Type B pancreatic cell (in vitro differentiated cells): ENCODE results near the gene ZNF516. TPM values are rescaled to one million over a fixed set of nuclear protein-coding genes. Genes with fewer than 3 reads are reported as not detected.
"Not testable (repeated sequence)": the region's sequence is repeated elsewhere in the genome, so short reads cannot be mapped to it uniquely, and the experiment has no call there.

Experiments used
- DNase-seq: peaks from one replicate; pipeline ENCODE4 v3.0.0; 2021; ENCODE audit warnings: mixed read lengths; ENCODE audit not compliant: unreplicated experiment; ENCODE audit errors: extremely low spot score
- H3K27ac Mint-ChIP-seq: 2 replicates; pipeline ENCODE4 v1.8.0; 2021; ENCODE audit warnings: mild to moderate bottlenecking, mixed read lengths
- H3K27me3 Mint-ChIP-seq: 2 replicates; pipeline ENCODE4 v1.8.0; 2021; ENCODE audit warnings: mixed read lengths
- H3K36me3 Mint-ChIP-seq: 2 replicates; pipeline ENCODE4 v1.8.0; 2021; ENCODE audit warnings: mixed read lengths
- H3K4me1 Mint-ChIP-seq: one replicate; pipeline ENCODE4 v1.8.0; 2021; ENCODE audit warnings: mixed read lengths; ENCODE audit not compliant: unreplicated experiment
- H3K4me3 Mint-ChIP-seq: 2 replicates; pipeline ENCODE4 v1.8.0; 2021; ENCODE audit warnings: mild to moderate bottlenecking, mixed read lengths
- H3K9me3 Mint-ChIP-seq: 2 replicates; pipeline ENCODE4 v1.8.0; 2021; ENCODE audit warnings: mixed read lengths
- long read RNA-seq: library from polyadenylated mRNA; unstranded; transcript quantifications from one replicate; pipeline ENCODE4 v2.0.0, GENCODE V29; 2020
- total RNA-seq: library from RNA; stranded (reverse); gene quantifications from 2 replicates; pipeline ENCODE4 v1.2.1, GENCODE V29; 2021; ENCODE audit warnings: low replicate concordance
- TF ChIP-seq, protein P1 (sequence below): fragments of 200-600 bp; sonication (generic); conservative IDR thresholded peaks from 2 replicates; pipeline ENCODE4 v1.5.0; 2021; ENCODE audit warnings: antibody characterized with exemption, mild to moderate bottlenecking

ZNF516 gene, protein sequence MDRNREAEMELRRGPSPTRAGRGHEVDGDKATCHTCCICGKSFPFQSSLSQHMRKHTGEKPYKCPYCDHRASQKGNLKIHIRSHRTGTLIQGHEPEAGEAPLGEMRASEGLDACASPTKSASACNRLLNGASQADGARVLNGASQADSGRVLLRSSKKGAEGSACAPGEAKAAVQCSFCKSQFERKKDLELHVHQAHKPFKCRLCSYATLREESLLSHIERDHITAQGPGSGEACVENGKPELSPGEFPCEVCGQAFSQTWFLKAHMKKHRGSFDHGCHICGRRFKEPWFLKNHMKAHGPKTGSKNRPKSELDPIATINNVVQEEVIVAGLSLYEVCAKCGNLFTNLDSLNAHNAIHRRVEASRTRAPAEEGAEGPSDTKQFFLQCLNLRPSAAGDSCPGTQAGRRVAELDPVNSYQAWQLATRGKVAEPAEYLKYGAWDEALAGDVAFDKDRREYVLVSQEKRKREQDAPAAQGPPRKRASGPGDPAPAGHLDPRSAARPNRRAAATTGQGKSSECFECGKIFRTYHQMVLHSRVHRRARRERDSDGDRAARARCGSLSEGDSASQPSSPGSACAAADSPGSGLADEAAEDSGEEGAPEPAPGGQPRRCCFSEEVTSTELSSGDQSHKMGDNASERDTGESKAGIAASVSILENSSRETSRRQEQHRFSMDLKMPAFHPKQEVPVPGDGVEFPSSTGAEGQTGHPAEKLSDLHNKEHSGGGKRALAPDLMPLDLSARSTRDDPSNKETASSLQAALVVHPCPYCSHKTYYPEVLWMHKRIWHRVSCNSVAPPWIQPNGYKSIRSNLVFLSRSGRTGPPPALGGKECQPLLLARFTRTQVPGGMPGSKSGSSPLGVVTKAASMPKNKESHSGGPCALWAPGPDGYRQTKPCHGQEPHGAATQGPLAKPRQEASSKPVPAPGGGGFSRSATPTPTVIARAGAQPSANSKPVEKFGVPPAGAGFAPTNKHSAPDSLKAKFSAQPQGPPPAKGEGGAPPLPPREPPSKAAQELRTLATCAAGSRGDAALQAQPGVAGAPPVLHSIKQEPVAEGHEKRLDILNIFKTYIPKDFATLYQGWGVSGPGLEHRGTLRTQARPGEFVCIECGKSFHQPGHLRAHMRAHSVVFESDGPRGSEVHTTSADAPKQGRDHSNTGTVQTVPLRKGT
- total RNA-seq: 34.1 and 71.2 TPM in 2 replicates
- long read RNA-seq, partial matches to known transcripts: 0 of 6 reads
- long read RNA-seq, other reads (novel, unspliced or antisense): 6 of 6 reads

DNA sequence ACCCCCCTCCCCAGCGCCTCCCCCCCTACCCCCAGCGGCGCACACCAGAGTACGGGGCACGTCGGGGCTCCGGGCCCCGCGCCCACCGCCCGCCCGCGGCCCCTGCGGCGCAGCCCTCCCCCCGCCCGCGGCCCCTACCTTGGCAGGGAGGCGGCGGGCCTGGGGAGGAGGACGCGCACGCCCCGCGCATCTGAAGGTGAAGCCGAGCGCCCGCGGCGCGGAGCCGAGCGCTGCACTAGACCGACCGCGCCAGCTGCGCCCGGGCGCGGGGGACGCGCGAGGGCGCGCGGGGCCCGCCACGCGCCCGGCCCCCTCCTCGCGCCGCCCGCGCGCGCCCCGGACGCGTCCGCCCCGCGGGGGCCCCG lies at the start of gene ZNF516:
ZNF516 (minus strand) TSS at position 237 of the 365 bp plus-strand sequence. CDS start 52,188 bp downstream, outside the sequence.
- no peak for DNase-seq
- Mint-ChIP-seq H3K27me3 (no peaks in the 10 kb centered on the region), H3K9me3 (no peaks in the 10 kb centered on the region), H3K4me1 (peaks cover 27% of the 10 kb centered on the region), H3K36me3 (no peaks in the 10 kb centered on the region), H3K27ac (peak within 1 kb of the TSS; percentile 96), H3K4me3 (peak within 1 kb of the TSS; percentile 96)
- TF ChIP-seq, protein P1, sequence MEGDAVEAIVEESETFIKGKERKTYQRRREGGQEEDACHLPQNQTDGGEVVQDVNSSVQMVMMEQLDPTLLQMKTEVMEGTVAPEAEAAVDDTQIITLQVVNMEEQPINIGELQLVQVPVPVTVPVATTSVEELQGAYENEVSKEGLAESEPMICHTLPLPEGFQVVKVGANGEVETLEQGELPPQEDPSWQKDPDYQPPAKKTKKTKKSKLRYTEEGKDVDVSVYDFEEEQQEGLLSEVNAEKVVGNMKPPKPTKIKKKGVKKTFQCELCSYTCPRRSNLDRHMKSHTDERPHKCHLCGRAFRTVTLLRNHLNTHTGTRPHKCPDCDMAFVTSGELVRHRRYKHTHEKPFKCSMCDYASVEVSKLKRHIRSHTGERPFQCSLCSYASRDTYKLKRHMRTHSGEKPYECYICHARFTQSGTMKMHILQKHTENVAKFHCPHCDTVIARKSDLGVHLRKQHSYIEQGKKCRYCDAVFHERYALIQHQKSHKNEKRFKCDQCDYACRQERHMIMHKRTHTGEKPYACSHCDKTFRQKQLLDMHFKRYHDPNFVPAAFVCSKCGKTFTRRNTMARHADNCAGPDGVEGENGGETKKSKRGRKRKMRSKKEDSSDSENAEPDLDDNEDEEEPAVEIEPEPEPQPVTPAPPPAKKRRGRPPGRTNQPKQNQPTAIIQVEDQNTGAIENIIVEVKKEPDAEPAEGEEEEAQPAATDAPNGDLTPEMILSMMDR: no peak

DNA sequence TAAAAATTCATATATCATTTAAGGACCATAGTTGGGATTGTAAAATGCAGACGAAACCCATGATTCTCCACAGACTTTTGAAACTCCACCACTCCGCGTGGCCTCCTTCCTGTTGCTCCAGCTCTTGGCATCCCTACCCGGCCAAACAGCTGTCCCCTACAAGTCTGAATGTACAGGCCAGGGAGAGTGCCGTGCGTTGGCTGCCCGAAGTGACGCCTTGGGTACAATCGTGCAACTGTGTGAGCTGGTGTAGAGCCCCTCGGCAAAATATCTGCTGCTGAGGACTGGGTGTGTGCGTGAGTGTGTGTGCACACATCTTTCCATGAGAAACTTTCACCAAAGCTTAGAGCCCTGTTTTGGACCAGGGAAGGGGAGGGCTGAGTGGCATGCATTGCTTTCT lies 43.8 kb upstream of the ZNF516 start:
- Mint-ChIP-seq H3K4me3 (no peak overlapping the region), H3K27me3 (no peaks in the 10 kb centered on the region), H3K9me3 (no peaks in the 10 kb centered on the region), H3K36me3 (no peaks in the 10 kb centered on the region), H3K4me1 (no peaks in the 10 kb centered on the region), H3K27ac (no peak overlapping the region)
- DNase-seq: no peak
- TF ChIP-seq, protein P1: no peak

DNA sequence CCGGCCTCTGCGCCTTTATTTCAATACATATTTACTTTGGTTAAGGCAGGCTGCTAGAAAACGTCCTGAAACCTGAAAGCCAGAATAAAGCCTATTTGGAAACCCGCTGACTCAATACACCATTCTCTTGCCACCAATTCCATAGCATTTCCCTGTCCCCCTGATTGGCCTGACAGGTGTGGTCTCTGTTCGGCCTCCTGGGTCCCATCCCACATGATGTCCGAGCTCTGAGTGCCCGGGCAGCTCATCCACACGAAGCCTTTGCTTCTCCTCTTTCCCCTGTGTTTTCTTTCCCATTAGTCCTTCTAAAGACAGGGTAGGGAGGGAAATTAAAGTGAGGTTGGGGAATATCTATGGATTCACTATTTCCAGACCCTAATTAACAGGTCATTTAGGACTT lies 42.6 kb upstream of the ZNF516 start:
- Mint-ChIP-seq H3K4me3 (no peak overlapping the region), H3K4me1 (no peaks in the 10 kb centered on the region), H3K27me3 (no peaks in the 10 kb centered on the region), H3K36me3 (no peaks in the 10 kb centered on the region), H3K9me3 (no peaks in the 10 kb centered on the region), H3K27ac (no peak overlapping the region)
- no peak for DNase-seq
- TF ChIP-seq, protein P1: no peak

DNA sequence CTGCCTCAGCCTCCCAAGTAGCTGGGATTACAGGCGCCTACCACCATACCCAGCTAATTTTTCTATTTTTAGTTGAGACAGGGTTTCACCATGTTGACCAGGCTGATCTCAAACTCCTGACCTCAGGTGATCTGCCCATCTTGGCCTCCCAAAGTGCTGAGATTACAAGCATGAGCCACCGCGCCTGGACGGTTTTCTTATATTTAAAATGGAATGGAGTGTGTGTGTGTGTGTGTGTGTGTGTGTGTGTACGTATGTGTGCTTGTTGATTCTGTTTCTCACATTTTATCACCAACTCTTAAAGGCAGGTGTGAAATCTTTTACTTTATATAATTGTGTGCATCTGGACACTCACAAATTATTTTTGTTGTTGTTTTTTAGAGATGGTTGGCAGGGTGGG lies 41.6 kb upstream of the ZNF516 start:
- not testable (repeated sequence) for H3K9me3 Mint-ChIP-seq, H3K27me3 Mint-ChIP-seq, H3K4me1 Mint-ChIP-seq, H3K4me3 Mint-ChIP-seq, H3K36me3 Mint-ChIP-seq, H3K27ac Mint-ChIP-seq, DNase-seq

DNA sequence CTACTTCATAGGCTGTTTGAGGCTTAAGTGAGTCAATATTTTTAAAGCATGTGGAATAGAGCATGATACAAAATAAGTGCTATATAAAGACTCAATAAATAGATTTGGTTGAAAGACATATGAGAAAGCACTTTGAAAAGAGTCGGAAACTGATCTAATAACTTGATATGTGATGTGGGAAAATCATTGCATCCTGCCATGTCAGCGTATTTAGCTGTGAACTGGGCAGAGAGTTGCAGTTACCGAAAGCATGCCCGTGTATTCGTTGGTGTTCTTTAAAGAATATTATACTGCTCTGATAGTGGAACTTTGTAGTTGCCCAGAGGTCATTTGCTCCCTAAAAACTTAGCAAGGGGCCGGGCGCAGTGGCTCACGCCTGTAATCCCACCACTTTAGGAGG lies 37.8 kb upstream of the ZNF516 start:
- TF ChIP-seq, protein P1: no peak
- Mint-ChIP-seq H3K4me1 (peaks cover 14% of the 10 kb centered on the region), H3K36me3 (no peaks in the 10 kb centered on the region), H3K9me3 (no peaks in the 10 kb centered on the region), H3K4me3 (no peak overlapping the region), H3K27ac (no peak overlapping the region), H3K27me3 (no peaks in the 10 kb centered on the region)
- no peak for DNase-seq
